Measurements from ENCODE around the gene COL25A1.

The COL25A1 gene

DNA sequence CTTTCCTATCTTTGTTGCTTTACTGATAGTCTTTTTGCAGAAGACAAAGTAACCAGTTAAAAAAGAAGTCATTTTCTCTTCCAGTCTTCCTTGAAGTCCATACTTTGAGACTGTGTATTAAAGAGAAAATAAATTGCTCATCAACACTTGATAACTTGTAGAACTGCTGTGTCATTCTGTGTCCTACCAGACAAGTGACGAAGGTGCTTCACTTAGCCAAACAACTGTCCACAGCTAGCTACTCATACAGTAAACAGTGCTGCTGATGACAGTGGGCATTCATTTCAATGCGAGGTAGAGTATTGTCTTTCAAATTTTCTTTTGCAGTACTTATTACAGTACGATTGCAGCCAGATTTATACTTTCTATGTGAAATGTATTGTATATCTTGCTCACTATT, 11.5 kb downstream of the COL25A1 start:
- DNase-seq, result no peak

DNA sequence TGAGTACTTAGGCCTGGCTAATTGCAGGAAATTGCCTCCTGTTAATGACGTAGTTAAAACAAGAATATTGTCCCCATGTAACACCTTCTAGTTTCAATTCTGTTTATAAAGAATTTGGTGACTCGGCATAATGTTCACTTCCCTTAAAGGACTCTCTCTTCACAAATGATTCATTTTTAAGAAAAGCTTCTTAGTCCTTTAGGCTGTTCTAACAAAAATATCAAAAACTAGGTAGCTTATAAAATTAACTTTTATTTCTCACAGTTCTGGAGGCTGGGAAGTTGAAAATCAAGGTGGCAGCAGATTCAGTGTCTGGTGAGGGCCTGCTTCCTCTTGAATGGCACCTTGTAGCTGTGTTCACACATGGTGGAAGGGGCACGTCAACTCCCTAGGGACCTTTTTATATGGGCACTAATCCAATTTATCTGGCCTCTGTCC, 23.8 kb downstream of the COL25A1 start:
- no peak for DNase-seq

DNA sequence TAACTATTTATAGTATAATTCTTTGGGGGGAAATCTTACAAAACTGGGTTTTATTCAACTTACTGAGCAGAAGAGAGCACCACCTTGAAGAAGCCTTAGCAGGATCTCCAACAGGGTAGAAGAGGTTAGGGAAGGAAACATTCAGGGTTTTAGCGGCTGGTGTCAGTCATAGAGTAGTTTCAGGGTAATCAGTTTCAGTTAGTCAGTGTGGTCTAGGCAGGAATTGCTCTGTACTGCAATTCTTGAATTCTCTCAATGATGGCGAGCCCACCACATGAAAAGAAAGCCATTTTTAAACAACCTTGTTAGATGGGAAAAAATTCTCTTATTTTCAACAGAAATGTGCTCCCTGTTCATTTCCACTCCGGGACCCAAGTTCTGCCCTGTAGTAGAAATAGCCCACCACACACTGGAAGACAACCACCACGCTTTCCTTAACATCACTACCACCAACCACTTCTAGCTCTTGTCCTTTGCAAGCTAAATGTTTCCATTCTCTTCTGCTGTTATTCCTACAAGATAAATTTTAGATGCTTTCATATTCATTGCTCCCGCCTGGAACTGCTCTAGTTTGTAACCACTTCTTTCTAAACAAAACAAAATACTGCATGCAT, 25.9 kb downstream of the COL25A1 start:
- no peak for DNase-seq

DNA sequence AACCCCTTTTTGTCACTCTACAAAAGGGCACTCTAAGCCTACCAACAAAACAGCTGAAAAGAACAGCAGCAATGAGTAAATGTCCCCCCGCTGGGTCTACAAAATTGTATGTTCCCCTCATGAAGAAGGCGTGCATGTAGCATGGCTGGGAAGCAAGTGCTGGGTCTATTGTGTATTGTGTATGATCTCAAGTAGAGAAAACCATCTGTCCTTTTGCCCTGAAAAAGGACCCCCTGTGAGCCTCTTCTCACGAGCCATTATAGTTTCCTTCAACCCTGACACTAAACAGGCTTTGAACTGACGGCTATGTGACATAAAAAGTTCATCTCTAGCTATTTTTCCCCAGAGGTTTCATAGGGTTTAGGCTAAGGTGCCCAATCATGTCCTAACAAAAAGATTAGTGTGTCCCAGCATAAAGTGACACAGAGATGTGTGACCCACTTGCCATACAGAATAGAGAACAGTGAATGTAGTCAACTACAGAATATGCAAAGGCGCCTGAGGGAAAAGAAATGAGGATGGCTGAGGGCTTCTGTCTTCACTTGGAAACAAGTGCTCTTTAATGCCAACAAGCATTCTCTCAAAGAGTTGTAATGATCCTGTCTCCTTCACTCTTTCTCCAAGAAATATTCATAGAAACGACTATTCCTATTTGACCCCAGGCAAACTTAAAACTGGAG, 27.3 kb downstream of the COL25A1 start:
- DNase-seq, result no peak

DNA sequence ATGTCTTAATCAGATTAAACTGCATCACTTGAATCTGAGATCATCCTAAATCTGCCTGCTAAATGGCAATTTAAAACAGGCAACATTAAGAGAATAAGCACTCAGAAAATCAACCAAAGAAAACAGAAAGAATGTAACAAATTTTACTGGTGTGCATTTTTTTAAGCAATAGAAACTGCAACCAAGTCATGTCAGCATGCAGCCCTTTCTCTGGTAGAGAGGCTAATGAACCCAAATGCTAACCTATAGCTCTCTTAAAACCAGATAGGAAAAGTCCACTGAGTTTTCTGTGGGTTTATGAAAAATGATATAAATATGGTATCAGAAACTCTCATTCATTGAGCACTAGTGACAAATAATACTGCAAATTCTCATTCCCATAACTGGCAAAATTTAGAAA, 35.6 kb downstream of the COL25A1 start:
- DNase-seq, result no peak

DNA sequence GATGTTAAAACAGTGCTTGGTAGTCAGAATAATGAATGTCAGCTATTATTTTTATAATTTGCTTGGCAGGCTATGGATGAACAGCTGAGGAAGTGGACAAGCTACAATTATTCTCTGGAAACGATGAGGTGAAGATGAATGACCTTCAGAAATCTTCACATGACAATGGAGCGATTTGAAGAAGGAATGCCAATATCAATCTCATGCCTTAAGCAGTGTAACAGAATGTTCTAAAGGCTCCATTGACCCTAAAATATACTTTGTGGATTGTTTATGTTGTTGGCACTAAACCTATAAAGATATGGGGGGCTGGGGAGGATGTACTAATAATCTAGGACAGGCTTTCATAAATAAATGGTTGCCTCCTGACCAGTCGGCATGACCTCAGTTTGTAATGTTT, 36.2 kb downstream of the COL25A1 start:
- DNase-seq, result no peak

DNA sequence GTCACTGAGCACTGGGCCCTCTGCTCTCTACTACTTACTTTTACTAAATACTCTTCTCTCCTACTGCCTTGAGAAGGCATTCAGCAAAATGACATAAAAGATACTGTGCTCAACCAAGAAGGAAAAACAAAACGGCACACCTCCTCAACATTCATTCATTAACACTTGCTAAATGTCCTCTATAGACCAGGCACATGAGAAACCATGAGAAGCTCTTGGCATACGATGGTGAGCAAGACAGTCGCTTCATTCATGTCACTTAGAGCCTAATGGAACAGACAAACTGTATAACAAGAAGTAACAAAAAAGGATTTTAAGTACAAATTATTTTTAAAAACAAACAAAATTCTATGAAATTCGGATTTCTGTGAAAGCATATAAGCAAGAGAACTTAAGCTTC, 38.7 kb downstream of the COL25A1 start:
- no peak for DNase-seq

DNA sequence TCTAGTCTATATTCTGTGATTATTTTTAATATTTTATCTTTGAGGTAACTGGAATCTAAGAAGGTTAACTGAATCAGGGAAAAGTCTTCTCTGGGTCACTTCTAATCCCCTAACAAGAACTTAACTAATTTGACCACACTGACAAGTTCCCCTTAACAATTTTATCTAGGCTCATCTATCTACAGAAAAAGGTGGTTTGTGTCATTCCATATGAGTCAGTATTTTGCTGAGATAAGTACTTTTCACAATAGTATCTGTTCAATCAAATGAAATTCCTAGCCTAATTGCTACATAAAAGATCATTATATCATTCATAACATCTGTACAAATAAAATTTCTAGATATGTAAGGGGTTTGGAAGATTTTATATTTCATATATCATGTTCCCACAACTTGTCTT, 45.6 kb downstream of the COL25A1 start:
- no peak for DNase-seq

DNA sequence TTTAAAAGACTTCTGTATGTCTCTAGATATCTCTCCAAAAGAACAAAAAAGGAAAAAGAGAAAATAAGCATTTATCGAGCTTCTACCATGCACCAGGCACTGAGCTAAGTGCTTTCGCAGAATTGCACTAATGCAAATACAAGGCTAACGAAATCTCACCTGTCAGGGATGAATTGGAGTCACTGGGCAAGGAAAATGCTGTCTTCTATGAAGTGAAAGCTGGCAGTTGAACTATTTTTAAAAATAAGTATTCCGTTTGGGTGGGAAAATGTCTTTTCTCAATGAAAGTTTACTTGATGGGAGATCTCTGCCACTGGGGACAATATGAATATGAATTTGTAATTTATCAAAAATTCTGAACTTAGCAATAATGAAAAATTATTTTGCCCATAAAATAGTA, 47.6 kb downstream of the COL25A1 start:
- no peak for DNase-seq

DNA sequence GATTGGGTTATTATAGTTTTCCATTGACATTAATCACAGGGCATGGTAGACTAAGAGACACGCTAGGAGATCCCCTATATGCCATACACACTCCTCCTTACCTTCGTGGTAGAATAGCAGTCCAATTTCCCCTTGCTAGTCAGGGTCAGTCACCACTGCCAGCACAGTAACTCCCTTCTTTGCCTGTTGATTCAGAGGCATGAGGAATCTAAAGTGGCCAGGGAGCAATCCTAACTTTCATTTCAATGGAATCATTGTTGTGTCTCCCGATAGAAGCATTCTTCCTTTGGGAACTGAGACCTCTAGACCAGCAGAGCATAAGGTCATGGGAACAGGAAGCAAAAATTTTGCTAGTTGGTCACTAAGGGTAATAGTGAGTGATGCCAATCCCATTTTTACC, 51.1 kb downstream of the COL25A1 start:
- DNase-seq, result no peak

DNA sequence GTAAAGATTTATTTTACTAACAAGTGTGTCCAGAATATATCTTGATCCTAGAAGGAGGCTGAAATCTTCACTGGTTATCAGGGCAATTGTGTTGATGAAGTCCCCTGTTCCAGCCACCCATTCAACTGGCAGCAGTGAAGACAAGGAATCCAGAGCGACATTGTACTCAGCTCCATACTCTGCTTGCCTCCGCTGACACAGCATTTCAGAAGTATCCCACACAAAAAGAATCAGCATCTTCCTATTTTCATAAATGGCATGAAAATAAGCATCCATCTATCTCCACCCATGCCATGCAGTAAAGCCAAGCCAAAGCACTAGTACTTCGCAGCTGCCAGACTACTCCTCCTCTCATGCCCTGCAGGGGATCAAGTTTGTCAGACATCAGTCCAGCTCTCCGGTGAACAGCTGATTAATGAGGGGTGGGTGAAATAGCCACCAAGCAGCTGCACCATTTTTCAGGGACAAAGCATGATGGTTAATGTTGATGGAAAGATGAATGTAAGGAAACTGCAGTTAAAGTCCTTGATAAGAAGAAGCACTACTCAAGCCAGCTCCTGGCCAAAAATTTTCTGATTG, 54.0 kb downstream of the COL25A1 start:
- no peak for DNase-seq

DNA sequence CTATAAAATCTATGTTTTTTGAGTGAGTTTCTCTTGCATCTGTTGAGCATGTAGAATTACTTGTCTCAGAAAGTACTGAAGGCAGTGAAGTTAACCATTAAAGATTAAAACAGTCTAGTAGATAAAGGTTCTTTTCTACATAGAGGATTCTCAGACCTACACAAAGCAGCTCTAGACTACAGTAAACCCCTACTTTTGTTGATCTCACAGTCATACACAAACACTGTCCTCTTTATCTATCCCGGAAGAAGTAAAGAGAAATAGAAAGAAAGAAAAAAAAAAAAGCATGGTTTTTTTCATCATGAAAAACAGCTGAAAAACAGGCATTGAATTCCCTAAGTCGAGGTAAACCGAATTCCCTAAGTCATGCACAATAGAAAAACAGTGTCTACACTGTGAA, 58.6 kb downstream of the COL25A1 start:
- DNase-seq, result no peak

DNA sequence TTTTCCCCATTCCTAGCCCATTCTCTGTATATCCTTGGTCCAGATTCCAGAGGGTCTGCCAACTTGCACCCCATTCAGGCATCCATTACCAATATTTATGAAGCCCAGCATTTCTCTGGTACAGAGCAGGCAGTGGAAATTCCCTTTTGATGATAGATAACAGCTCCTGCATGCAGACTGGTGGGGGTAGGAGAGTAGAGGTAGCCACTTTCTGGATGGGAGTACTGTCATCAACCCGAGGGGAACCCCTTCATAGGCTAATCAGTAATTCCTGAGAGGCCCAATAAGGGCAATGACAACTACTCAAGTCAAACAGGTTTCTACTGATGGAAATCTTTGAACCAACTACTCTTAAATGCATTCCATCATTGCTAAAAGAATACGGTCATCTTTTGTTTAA, 63.7 kb downstream of the COL25A1 start:
- DNase-seq, result no peak

DNA sequence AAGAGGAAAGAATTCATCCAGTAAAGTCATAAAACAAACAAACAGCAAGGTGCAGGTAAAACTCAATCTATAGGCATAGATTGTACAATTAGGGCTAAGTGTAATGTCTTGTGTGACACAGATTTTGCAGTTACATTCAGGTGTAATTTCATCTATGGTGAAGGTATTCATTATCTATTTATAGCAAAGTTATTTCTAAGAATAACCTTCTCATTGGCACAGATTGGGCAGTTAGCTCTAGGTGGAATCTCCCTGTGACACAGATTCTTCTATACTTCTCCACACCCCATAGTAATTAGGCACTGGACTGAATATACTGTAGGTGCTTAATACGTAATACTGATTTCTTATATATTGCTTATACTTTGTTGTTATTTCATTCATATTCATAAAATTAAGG, 66.8 kb downstream of the COL25A1 start:
- DNase-seq, result no peak

DNA sequence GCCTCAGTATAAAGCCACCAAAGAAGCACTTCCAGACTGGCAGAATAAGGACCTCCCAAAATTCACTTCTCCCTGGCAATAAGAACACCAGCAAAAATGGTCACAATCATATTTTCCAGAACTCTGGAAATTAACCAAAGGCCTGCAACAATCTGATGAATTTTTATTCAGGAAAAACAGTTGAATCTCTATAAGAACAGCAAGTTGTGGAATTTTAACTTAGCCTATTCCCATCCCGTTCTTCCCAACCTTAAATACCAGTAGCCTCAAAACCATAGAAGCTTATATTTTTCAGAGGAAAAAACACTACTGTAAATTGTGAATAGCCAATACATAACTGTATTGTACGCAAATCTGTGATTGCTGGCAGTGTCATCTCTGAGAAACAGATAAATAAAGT, 67.9 kb downstream of the COL25A1 start:
- no peak for DNase-seq

DNA sequence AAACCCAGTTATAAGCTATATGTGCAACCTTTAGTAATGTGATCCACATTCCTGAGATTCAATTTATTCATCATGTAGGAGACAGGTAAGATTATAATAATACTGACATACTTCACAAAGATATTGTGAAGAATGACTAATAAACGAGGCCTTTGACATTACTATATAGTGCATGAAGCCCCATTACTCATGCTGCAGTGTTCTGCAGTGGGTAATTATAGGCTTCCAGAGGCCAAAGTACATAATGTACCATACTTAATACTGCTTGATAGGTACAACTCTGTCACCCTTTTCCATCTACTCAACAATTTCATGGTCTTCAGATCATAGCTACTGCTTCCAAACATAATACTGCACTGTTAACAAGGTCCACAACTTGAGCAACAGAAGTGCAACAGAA, 68.9 kb downstream of the COL25A1 start:
- DNase-seq, result no peak

DNA sequence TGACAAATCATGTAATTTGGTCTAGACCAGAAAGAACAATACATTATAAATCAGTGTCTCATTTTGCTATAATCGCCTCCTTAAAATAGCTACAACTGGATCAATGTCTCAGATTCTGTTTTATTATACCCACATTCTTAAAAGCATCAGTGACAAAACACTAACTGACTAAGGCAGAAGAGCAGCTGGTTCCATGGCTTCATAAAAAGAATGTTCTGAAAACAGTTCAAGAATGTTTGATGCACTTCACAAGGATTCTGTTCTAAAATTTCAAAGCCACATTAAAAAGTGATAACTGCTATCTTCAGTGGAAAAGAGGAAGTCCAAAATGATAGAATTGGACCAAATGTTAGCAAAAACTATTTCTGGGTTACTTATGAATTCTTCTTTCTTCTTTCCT, 69.8 kb downstream of the COL25A1 start:
- DNase-seq, result no peak

DNA sequence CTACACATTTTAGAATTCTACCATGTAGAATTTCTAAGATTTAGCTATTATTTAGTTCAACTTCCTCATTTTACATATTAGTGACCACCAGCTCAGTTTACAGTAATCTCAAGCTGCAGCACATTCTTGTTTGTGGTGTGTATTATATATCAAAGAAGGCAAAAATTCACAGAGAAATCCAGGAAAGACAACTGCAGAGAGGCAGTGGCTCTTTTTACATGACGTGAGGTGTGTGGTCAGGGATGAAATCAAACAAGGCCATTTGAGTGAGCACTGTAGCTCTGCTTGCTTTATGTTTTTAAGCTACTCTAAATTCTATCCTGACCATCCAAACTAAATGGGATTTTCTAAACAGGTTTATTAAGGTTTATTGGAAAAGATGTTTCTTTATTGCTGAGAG, 71.1 kb downstream of the COL25A1 start:
- DNase-seq, result no peak

DNA sequence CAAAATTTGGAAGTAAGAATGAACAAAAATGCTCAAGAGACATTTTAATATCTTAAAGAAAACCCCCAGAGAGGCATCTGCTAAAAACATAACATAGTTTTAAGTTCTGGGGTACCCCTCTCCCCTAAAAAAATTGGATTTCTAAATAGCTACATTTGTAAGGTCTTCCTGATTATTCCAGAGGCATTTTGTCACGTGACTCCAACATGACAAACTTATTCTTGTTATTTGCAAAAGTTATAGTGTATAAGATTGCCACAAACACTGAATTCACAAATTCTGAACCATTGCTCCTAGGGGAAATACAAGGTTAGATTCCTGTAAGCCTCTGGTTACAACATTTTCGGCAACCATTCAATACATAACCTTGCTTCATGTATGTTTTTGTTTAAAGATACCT, 73.4 kb downstream of the COL25A1 start:
- no peak for DNase-seq

DNA sequence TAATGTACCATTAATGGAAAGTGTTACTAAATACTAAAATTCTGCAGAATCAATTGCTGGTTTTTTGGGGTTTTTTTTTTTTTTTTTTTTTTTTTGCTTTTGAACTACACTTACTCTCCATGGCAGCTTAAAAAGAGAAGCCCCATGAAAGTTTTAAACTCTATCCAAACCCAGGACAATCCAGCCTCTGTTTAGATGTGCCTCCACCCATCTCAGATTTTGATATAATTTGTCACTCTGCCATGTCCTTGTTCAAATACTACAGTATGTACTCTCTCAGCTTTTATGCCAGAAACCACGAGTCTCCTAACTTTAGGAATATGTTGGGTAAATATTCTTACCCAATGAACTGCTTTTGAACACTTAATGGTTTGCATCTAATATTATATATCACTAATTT, 84.2 kb downstream of the COL25A1 start:
- DNase-seq, result no peak

DNA sequence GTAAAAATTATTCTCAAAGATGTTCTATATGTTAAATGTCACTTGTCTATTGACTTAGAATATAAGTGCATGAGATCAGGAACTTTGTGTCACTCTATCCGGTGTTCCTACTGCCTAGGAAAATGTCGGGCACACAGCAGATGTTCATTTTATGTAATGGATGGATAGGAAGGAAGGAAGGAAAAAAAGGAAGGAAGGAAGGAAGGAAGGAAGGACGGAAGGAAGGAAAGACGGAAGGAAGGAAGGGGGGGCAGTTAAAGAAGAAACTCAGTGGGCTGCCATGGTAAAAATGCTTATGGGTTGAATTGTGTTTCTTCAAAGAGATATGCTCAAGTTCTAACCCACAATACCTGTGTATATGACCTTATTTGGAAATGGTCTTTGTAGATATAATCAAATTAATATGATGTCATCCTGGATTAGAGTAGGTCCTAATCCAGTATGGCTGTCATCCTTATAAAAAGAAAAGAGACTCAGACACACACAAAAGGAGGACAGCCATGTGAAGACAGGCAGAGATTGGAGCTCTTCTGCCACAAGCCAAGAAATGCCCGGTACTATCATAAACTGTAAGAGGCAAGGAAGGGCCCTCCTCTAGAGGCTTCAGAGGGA, 86.3 kb downstream of the COL25A1 start:
- no peak for DNase-seq

DNA sequence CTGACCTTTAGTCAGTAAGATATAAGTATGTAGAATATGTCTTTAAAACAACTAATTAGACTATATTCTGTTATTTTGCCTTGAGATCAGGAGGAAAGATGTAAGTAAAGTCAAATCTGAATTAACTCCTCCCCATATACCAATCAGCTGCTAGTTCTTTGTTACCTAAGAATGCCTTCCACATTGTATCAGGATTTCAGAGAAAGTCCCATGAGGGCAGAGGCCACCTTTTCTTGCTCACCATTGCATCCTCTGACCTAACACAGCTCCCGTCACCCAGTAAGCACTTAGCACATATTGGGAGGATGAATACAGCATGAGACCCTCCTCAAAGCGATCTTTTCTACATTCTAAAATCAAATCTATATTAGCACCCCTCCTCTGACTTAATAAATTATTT, 87.0 kb downstream of the COL25A1 start:
- no peak for DNase-seq

DNA sequence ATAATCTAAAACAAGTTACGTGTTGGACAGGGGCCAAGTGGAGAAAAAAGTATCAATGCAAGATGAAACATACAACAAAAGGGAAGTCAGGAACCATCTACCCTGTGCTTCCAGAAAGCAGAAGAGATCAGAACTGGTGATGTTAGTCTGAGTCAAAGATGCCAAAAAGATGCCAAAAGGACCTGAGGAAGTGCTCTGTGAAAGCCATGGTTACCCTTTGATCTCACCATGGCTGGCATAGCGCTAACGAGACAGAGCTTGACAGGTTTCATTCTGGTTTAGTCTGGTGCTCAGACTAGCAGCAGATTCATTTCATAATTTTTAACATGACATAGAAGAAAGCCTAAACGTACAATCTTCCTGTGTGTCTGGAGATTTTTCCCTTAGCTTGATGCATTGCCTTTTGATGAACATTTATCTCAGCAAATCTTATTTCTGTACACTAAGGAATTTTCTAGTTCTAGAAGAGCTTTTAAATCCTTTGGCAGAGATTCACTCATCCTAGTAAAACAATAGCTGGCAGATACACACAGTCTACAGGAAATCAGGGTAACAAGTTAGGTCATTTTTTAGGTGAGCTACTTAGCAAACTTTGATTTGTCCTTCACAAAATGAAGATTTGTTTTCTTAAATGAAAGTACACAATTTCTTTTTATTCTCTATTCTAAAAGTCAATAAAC, 87.7 kb downstream of the COL25A1 start:
- no peak for DNase-seq

DNA sequence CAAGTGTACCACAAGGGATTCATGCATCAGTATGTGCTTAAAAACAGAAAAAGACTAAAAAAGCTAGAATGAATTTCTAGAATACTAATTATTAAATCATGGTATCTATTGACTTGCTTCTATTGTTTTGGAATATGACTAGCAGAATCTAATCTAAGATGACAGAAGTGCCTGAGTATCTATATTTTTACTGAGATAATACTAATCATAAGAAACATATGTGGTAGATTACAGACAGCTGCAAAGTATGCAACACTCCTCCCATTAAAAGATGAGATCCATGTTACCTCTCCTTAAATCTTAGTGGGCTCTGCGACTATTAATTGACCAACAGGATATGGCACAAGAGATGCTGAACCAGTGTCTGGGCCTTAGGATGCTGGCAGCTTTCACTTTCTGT, 89.4 kb downstream of the COL25A1 start:
- no peak for DNase-seq

All from NCI-H526 treated with DMSO at 0.1 percent for 48 hours (cell line).